SIG-M5 (cell line): Measurements from ENCODE around the gene CADPS2.

Experiments used
- DNase-seq: peaks from one replicate; lab custom pipeline; 2025; lab: John Stamatoyannopoulos, UW

The CADPS2 gene

DNA sequence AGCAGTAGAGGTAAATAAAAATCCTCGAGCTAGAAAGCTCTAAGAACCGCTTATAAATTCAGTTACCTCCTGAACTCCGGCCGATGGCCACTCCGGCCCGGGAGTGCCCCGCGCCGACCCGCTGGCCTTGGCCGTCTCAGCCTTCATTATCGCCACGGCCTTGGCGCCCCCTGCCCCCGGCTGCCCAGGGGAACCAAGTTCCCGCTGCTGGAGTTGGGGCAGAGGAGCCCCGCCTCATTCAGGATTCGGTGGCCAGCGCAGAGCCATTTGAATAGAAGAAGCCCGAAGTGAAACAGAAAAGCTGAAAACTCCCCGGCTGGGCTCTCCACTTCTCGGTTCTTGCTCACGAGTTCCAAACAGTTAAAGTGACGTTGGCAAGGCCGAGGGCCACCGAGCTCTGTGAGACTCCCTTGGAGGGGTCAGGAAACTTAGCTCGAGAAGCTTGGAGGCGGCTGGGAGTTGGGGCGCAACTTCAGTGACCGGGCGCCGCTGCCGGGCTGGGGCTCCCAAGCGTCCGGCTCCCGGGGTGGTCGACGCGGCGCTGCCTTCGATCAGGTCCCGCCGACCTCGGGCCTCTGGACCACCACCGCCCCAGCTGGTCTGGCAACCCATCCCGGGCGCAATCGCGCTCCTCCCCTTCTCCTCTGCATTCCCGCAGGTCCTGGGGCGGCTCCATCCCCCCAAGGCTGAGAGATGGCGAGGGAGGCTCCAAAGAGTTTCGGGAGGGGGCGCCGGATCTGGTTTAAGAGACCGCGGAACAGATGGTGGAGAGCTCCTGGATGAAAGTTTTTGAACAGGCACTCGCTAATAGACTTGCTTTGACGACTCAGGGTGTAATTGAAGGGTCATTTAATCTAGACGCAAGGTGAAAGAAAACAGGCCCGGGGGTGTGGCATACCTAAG, 575.9 kb downstream of the CADPS2 start:
- no peak for DNase-seq

DNA sequence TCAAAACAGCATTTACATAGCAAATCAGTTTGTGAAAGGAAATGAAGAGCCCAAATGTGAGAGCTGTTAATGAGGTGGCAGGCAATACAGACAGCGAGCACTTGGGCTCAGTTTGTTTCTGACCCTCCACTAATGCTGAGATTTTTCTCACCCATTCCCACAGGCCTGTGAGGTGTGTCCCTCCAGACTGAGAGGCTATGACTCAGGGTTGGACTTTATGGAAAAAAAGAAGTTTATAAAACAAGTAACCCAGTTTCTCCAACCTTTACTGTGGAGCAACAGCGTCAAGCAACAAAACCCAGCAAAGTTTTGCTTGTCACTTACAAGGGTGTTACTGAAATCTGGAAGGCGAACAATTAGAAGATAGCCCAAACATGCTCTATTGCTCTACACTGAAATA, 576.8 kb downstream of the CADPS2 start:
- DNase-seq = no peak

DNA sequence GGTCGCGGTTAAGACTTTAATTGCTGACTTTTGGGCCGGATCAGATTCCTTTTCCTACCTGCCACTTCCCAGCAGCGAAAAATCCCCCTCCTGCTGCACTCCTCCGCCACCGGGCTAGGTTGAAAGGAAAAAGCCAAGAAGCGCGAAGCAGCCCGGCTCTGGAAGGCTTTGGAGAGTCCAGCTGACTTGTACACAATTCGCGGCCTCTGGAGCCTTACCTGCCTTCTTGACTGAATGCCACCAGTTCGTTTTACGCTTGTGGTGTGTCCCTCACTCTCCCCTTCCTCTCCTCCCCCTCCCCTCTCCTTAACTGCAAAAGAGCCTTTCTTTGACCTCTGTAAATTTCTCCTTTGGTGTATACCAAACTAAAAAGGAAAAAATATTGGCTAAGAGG, 579.0 kb downstream of the CADPS2 start:
- no peak for DNase-seq

DNA sequence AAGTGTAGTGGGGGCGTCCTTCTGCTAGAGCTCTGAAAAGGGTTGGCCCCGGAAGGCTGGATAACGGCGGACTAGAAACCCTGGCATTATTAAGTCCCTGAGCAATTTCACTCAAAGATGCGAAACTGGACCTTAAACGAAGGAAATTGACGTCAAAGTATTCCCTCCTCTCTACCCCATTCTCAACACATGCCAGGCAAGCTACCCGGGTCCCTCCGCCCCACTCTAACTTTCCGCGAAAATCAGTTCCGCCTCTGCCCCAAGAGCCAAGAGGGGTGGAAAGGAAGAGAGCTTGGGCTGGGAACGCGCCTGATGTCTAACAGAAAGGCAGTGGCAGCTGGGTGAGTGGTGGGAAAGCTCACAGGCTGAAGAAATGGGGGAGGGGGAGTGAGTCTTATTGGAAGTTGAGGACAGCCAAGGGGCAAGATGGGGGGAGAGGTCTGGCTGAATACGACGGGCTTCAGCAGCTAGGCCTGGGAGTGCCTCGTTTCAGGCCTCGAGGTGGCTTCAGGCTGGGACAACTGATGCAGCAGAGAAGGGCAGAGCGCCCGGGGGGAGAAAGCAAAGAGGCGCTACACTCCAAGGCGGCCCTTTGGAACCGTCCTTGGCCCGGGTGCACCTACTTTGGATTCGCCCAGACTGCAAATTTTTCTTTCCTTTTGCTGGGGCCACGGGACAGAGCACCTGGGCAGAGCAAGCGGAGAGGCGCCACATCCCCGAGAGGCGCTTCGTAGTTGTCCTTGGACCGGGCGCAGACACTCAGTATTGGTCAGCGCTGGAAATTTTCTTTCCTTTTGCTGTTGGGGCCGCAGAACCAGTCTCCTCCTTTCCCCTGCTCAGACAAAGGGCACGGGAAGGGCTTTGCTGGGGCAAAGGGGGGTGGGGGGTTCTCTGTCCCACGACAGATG, 579.7 kb downstream of the CADPS2 start:
- no peak for DNase-seq

DNA sequence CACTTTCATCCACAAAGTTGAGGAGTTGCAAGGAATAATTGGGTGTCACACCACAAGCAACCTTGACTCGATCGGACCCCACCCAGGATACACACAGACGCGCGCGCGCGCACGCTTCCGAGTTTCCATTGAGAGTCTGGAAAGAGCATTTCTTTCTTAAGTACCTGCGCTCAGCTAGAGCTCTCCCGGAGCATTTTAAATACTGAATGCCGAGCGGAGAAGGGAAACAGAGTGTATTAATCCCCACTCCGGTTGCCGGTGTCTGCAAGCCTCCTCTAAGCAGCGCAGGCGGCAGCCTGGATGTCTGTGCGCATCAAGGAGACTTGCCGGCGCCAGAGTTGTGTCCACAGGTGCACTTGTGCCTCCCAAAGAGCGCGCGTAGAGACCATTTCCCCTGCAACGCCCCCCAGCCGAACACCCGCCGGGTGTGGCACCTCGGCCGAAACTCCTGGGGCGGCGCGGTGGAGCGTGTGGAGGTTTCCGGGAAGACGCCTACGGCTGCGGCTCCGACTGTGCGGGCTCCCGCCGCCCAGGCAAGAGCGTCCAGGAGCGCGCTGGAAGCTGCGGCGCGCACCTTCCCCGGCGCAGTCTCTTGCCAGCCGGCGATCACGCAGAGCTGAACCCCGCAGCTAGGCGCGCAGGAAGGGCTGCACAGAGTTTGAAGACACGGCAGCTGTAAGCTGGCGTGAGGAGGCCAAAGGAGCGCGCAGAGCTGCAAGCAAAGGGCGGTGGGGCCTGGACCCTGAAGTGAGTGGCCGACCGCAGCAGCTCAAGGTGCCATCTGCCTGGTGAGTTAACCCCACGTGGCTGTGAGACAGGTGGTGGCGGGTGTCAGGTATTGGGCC, 580.6 kb downstream of the CADPS2 start:
- no peak for DNase-seq

DNA sequence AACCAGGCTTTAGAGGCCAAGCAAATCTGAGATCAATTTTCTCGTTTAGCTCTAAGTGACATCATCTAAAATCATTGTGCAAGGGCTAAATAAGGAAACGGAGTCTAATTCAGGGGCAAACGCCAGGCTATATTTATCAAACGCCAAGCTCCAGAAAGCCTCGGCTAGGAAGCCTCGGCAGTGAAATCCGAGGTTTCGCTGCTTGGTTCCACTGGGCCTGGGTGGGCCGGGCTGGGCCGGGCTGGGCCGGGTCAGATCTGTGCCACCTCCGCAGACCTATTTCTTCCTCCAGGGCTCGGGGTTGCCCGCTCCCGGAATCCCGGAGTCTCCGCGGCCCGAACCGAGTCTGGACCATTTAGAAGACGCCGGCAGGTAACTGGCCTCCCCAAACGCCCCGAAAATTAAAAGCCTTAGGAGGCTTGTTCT, 581.3 kb downstream of the CADPS2 start:
- no peak for DNase-seq

DNA sequence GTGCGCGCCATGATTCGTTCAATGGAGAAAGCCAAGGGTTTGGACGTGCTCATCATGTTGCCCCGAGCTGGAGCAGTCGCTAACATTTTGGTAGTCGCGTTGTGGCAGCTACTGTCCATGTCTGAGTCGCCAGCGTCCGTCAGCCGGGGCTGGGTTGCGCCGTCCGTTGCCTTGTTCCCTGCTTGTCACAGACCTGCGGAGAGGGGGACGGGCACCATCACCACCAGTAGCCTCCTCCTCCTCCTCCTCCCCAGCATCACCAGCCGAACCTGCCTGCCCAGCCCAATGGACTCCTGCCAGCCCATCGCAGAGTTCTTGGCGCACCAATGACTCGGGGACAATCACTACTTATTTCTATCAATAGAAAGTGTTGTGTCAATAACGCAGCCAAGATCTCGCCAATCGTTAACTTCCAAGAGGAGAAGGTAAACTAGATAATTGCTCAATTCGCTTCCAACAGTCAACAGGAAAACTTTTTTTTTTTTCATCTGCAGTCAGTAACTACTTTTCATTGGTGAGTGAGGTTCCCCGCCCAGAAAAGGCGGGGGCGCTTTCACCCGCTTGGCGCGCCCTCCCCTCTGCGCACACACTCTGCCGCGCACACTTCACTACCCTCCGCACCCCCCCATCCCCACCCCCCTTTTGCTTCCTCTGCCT, 581.8 kb downstream of the CADPS2 start, which contains the start of gene FEZF1:
Gene FEZF1, minus strand, starts transcription at position 432 of the 657 bp plus-strand sequence. Its CDS starts 313 bp downstream, at position 119.
- no peak for DNase-seq

DNA sequence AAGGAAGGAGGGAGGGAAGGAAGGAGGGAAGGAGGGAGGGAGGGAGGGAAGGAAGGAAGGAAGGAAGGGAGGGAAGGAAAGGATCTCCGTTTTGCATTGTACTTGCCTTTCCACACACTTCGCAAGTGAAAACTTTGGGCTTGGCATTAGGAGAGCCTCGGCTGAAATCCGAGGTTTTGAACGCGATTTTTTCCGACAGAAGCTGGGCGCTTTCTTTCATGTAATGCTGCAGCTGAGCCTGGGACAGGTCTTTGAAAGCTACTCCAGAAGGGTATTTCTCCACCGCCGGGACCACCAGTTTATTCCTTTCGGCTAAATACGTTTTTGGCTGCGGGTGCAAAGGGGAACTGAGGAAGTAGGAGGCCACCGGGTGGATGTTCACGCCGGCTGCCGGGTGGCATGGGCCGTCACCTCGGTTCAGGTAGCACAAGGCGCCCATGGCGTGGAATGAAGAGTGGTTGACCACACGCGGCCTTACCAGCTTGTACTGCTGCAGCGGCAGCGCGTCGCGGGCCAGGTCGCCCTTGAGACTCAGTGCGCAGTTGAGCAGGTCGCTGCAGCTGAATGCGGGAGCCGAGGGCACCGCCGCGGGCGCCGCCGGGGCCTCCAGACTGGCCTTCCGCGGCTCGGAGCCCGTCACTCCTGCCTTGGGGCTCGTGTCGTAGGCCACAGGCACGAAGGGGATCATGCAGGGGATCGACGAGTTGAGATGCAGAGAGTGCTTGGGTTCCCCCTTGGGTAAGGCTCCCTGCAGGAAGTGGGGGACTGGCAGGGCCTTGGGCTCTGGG, 582.5 kb downstream of the CADPS2 start:
- DNase-seq = no peak

DNA sequence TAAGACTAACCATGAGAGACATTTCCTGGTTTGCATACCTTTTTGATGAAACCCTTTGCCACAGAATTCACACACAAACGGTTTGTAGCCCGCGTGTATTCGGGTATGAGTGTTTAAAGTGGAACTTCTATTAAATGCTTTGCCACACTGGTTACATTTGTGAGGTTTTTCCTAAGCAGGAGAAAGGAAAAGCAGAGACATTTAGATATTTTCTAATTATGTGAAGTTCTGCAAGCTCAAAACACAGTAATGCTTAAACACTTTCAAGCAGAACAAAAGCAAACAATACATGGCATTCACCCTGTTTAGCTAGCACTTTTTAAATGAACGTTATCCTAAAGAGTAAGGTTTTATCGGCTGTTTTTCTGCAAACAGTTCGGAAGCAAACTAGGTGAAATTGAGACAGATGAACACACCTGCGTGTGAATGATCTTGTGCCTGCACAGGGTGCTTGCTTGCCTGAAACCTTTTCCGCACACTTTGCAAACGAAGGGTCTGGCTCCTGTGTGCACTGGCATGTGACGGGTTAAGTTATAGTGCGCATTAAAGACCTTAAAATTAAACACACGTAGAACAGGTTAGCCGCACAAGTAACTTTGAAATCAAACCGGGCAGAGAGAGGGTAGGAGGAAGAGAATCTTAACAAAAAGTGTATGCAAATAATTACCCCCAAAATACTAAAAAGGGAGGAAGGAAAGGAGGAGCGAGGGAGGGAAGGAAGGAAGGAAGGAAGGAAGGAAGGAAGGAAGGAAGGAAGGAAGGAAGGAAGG, 583.3 kb downstream of the CADPS2 start:
- DNase-seq = no peak

DNA sequence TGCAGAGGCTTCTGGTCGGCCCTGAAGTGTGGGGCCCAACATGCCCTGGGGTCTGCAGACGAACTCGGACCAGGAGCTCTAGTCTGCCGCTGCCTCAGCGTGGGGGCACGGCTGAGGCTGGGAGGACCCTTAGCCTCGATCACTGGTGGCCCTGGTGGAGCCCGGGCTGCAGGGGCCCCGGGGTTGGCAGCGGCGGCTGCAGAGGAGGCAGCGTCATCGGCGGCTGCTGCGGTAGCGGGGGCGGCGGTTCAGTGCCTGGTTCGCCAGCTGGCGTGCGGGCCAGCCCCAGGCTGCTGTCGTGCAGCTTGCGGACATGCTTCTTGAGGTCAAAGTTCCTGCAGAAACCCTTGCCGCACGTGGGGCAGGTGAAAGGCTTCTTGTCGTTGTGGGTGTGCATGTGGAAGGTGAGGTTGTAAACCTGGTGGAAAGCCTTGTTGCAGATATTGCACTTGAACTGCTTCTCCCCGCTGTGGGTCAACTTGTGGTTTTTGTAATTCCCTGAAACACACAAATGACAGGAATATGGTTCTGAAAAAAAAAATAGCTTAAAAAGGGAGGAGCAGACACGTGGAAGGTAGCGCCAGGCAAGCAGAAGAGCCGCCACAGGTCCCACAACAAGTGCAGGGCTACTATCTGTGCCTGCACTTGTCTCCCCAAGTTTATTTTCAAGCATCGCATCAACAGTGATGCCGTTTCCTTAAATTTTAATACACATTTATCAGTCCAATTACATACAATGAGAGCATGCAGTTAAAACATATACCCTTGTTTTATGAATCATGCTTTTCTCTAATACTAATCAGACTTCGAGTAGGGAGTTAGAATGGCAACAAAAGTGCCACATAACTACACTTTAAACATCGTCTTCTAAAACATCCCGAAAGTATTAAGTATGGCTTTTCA, 584.2 kb downstream of the CADPS2 start:
- DNase-seq = no peak

DNA sequence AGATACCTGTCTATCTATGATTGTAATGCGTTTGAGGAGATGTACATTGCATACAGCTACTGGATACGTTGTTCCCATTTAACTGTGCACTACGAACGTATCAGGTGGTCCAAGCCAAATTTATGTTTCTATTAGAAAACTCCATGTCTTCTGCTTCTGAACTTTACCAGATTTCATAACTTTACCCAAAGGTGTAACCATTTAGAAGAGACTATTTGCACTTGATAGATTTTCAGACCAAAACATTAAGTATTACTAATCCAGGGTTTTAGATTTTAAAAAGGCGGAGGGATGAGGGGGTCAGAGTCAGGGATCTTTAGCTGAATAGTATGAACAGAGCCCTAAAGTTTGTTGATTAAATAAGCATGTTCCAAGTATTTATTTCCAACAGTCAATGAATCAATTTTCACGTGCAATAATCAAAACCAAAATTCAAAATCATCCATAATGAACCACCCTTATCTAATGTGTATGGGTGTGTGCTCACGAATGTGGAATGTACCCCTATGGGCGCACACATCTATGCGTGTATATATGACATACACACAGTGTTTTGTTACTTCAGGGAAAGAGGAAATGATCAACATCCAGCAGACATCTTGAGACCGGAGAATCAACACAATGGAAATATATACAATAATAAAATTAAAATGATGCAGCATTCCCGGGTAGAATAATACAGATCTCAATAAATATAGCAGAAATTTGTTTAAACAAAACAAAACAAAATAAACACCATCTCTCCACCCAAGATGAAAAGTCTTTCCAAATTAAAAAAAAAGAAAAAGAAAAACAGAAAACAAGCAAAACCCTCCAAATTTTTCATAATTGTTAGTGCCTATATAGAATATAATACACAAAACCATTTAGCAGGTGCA, 585.1 kb downstream of the CADPS2 start:
- no peak for DNase-seq

DNA sequence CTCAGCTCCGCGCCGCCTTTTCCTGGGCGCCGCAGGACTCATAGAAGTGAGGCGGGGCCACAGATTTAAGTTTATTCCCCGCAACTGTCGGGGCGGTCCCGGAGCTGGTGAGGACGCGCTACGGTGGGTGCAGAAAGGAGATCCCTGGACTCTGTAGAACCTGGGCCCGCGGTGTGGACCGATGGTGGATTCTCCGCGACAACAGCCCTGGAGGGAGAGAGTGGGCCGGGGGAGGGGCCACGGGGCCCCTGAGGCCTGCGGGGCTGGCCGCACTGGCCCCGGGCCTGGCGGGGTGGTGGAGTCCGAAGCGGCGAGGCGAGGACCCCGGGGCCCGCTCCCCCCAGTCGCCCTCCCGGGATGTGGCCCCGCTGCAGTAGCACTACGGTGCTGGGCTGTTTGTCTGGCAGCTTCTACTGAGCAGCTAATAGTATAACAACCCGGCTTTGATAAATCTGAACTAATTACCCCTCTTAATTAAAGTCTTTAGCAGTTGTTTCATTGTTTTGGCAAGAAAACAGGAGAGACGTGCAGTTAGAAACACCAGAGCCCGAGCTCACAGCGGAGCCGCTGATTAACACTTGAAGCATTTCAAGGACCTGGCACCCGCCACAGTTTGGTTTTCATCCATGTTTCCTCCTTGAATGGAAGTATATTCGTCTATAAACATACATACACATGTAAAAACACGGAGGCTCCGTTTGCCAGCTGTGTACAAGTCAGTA, 585.9 kb downstream of the CADPS2 start:
- no peak for DNase-seq

DNA sequence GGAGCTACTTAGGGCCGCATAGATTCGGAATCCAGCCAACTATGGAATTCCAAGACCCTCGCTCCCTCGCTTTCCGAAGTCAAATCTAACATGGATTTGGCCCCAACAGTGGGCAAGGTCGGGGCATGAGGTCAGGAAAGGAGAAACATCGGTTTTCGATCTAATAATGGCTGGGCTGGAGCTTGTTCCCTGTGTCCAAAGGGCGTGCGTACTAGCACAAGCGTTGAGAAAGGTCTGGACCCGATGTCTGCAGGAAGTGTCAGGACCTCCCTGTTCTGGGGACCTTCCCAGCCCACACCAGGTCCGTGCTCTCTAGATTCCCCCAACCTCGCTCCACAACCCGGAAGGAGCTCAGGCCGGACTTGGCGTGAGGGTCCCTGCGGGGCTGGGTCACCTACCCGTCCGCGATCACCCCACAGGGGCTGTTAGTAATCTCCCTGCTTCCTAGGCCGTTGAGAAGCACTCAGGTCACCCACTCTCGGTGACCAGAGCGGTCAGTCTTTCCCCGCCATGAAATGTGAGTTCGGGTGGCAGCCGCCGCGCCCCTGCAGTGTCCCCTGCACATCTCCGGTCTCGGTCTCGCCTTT, 586.5 kb downstream of the CADPS2 start:
- no peak for DNase-seq

DNA sequence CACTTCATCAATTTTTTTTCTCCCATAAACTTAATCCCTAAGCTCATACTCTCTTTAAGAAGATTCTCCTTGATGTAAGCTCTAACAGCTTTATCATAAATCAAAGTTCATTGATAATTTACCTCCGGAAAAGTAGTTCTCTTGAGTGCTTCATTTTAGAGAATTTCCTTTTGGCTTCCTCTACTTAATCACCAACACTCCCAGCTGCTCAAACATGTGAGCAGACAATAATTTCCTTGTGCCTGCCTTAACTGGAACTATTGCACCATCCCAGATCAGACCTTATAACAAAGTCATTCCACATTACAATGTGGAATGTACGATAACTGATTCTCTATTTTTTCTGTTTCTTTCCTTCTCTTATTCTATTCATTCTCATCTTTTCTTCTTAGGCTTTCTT, 587.6 kb downstream of the CADPS2 start:
- no peak for DNase-seq

DNA sequence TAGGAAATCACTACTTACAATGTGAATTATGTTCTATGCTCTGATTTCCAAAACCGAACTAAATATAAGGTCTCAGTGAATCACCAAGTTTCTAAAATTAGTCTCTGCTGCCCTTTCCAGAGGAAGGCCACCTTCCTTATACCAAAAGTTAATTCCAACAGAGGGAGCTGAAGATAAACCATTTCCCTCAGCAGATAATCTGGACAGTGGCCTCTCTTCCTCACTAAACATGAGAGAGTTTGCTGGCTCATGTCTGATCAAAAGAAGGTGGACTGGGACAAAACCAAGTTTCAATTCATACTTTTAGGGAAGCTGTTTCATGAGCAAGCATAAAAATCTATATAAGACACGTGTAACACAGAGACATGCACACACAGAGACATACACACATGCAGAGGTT, 588.1 kb downstream of the CADPS2 start:
- no peak for DNase-seq

DNA sequence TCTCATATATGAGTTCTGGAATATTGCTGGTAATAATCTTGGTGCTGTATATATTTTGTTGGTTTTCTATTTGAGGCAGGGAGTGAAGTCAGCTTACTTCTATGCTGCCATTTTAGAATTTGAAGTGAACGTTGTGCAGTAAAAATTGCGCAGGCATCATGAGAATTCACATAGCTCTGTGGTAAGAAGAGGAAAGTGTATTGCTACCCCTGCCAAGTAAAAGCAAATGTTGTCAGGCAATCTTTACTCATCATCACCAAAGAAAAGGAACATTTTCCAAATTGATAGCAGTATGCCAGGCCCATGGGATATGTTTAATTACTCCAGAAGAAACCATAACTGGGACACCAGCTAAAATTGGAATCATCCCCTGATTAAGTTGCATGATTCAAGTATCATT, 595.1 kb downstream of the CADPS2 start:
- no peak for DNase-seq

DNA sequence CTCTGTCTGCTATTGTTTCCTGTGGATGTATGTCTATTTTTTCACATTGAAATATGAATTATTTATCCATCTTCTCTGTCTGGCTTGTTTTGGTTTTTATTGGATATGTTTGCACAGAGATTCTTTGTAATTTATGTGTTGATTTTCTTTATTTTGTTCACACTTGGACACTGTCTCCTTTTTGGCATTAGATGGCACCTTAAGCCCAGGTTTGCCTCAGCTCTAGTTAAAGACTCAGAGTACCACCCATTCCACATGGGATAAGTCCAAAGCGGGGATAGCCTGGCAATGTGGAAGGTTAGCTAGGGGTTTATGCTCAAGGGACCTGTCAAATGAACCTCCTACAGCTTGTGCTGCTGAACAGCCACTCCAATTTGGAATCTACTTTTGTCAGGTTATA, 595.8 kb downstream of the CADPS2 start:
- DNase-seq = no peak
